NT2/D1 (cell line): ENCODE results near the gene ZBED6.
"Not testable (repeated sequence)": the region's sequence is repeated elsewhere in the genome, so short reads cannot be mapped to it uniquely, and the experiment has no call there.

Experiments used
- SUZ12 ChIP-seq: IDR thresholded peaks from 2 replicates; pipeline ENCODE4 v1.6.1; 2011; ENCODE audit not compliant: insufficient read length, insufficient read depth; ENCODE audit errors: extremely low read depth
- YY1 ChIP-seq: IDR thresholded peaks from 2 replicates; pipeline ENCODE4 v1.6.1; 2011; ENCODE audit not compliant: insufficient read length, insufficient read depth
- ZNF274 ChIP-seq: IDR thresholded peaks from 2 replicates; pipeline ENCODE4 v1.6.1; 2011; ENCODE audit warnings: mild to moderate bottlenecking, low read depth, low read length

DNA sequence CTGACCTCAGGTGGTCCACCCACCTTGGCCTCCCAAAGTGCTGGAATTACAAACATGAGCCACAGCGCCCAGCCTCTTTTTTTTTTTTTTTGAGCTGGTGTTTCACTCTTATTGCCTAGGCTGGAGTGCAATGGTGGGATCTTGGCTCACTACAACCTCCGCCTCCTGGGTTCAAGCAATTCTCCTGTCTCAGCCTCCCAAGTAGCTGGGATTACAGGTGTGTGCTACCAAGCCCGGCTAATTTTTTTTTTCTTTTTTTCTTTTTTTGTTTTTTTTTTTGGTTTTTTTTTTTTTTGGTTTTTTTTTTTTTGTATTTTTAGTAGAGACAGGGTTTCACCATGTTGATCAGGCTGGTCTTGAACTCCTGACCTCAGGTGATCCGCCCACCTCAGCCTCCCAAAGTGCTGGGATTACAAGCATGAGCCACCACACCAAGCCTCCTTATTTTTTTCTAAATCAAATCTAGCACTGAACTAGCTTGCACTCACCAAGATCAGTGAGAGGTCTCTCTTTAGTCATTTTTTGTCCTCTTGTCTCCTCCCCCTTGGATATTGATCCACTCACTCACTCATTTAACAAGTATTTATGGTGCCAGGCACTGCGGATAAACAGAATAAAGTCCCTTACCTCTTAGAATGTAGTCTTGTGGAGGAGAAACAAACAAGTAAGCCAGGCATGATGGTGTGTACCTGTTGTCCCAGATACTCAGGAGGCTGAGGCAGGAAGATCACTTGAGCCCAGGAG, 43.6 kb upstream of the ZBED6 start:
- not testable (repeated sequence) for TF ChIP-seq ZNF274, YY1, SUZ12
